Measurements from ENCODE around the gene ASPSCR1. TPM values are rescaled to one million over a fixed set of nuclear protein-coding genes. Genes with fewer than 3 reads are reported as not detected.

Gene ASPSCR1
- total and polyA plus RNA-seq, 2 donors (not counting 1 experiment from before 2014, with no cell fraction given), result 6.3 to 35.7 TPM

DNA sequence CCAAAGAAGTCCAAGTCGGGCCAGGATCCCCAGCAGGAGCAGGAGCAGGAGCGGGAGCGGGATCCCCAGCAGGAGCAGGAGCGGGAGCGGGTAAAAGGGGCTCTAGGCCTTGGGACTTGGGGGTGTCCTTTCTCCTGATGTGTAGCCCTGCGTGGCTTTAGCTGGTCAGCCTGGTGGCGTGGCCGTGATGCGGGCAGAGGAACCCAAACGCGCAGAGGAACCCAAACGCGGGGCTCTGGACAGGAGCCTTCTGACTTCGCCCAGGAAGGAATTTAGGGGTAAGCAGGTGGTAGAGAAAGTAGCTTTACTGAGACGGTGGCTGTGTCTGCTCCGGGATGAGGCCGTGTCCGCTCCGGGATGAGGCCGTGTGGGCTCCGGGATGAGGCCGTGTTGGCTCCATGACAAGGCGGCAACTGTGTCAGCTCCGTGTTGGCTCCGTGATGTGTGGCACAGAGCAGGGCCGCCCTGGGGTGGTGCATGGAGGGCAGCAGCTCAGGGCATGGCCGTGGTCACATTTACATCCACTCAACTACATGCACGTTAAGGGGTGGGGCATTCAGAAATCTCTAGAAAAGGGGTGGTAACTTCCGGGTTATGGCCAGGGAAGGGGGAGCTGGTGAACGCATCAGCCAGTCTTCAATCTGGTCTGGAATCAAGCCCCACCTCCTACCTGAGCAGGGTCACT lies 19.5 kb downstream of the ASPSCR1 start:
- Histone ChIP-seq H3K27me3 (ENCODE audit: control insufficient read depth, insufficient read depth, low read length) (no peaks in the 10 kb centered on the region), H2AFZ (ENCODE audit: low read length) (no peak overlapping the region)
- TF ChIP-seq, protein P1, sequence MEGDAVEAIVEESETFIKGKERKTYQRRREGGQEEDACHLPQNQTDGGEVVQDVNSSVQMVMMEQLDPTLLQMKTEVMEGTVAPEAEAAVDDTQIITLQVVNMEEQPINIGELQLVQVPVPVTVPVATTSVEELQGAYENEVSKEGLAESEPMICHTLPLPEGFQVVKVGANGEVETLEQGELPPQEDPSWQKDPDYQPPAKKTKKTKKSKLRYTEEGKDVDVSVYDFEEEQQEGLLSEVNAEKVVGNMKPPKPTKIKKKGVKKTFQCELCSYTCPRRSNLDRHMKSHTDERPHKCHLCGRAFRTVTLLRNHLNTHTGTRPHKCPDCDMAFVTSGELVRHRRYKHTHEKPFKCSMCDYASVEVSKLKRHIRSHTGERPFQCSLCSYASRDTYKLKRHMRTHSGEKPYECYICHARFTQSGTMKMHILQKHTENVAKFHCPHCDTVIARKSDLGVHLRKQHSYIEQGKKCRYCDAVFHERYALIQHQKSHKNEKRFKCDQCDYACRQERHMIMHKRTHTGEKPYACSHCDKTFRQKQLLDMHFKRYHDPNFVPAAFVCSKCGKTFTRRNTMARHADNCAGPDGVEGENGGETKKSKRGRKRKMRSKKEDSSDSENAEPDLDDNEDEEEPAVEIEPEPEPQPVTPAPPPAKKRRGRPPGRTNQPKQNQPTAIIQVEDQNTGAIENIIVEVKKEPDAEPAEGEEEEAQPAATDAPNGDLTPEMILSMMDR (conservative IDR thresholded peaks at IDR 0.05 in 1 of 2, IDR thresholded peaks at IDR 0.05 in 1 of 2; ENCODE audit: low read depth in 1 of 2, low read length in 2 of 2), result no peak
- TF ChIP-seq EZH2 (IDR thresholded peaks at IDR 0.05; ENCODE audit: low read length, missing control alignments), result no peak

DNA sequence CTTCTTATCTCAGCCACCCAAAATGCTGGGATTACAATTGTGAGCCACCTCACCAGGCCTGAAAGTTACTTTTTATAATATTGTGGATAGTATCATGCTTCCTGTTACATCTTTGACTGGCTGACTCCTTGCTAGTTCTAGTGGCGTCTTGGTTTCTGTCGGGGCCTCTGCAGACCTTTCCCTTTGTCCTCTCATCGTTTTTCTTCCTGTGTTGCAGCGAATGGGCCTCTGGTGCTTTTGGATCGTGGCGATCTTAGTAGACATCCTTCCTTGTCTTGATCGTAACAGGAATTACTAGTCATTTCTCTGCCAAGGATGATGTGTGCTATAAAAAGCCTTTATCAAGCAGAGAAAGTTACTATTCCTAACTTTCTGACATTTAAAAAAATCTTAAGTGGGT lies 20.8 kb downstream of the ASPSCR1 start:
- no peak for TF ChIP-seq EZH2 (IDR thresholded peaks at IDR 0.05; ENCODE audit: low read length, missing control alignments)
- TF ChIP-seq, protein P1 (conservative IDR thresholded peaks at IDR 0.05 in 1 of 2, IDR thresholded peaks at IDR 0.05 in 1 of 2; ENCODE audit: low read depth in 1 of 2, low read length in 2 of 2), result no peak

More for the DNA sequence above, 19.5 kb downstream of the ASPSCR1 start:
- Histone ChIP-seq H3K9ac (ENCODE audit: insufficient read depth, low read length) (no peak overlapping the region), H3K4me3 (replicated peaks in 1 of 4; ENCODE audit: control extremely low read depth in 1 of 4, insufficient read depth in 1 of 4, low read depth in 3 of 4, low read length in 4 of 4) (no peak overlapping the region), H3K36me3 (ENCODE audit: control insufficient read depth, insufficient read depth, low read length) (peaks cover 2% of the 10 kb centered on the region), H3K4me1 (ENCODE audit: control insufficient read depth, extremely low read depth, insufficient read depth, low read length) (peaks cover 9% of the 10 kb centered on the region), H3K4me2 (ENCODE audit: extremely low read depth, insufficient read depth, low read length) (no peak overlapping the region), H4K20me1 (ENCODE audit: control insufficient read depth, extremely low read depth, insufficient read depth, low read length) (no peaks in the 10 kb centered on the region), H3K79me2 (ENCODE audit: control insufficient read depth, insufficient read depth, low read length) (no peaks in the 10 kb centered on the region), H3K27ac (ENCODE audit: insufficient read depth, low read length) (no peak overlapping the region), H3K9me3 (ENCODE audit: control insufficient read depth, insufficient read depth, low read depth, low read length) (no peaks in the 10 kb centered on the region)
- no peak for DNase-seq (ENCODE audit: low read depth in 2 of 2)

DNA sequence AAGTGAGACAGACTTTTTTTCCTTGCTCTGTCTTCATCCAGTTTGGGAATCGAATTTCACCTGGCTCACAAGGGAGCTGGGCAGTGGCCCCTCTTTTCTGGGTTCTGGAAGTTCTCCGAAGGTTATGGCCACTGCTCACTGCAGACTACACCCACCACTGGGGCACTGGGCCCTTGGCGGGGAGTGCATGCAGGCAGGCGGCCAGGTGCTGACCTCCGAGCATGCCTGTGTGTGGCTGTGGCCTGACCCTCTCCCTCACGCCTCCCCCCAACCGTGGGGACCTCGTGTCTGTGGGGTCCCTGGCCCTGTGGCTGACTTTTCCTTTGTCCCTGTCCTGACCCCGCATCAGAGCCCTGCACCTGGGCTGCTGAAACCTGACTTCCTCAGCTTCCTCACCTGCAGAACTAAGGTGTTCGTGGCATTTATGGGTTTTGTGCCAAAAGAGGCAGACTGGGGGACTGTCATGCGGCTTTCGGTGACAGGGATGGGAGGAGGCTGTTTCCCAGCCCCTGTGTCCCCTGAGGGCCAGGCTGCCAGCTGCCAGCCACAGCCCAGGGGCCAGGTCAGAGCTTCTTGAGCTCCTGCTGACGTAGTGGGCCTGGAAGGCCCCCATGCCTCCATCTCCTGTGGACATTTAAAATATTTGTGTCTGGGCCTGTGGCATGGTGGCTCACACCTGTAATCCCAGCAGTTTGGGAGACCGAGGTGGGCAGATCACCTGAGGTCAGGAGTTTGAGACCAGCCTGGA lies 21.4 kb downstream of the ASPSCR1 start:
- no peak overlapping the region for H3K9ac ChIP-seq (ENCODE audit: insufficient read depth, low read length)
- peaks cover 2% of the 10 kb centered on the region for H3K36me3 ChIP-seq (ENCODE audit: control insufficient read depth, insufficient read depth, low read length)
- H4K20me1 ChIP-seq (ENCODE audit: control insufficient read depth, extremely low read depth, insufficient read depth, low read length), result no peaks in the 10 kb centered on the region
- TF ChIP-seq, protein P1 (conservative IDR thresholded peaks at IDR 0.05 in 1 of 2, IDR thresholded peaks at IDR 0.05 in 1 of 2; ENCODE audit: low read depth in 1 of 2, low read length in 2 of 2), result no peak
- H3K4me1 ChIP-seq (ENCODE audit: control insufficient read depth, extremely low read depth, insufficient read depth, low read length), result peaks cover 15% of the 10 kb centered on the region
- H3K27ac ChIP-seq (ENCODE audit: insufficient read depth, low read length), result no peak overlapping the region
- H3K4me3 ChIP-seq (replicated peaks in 1 of 4; ENCODE audit: control extremely low read depth in 1 of 4, insufficient read depth in 1 of 4, low read depth in 3 of 4, low read length in 4 of 4), result no peak overlapping the region
- no peaks in the 10 kb centered on the region for H3K79me2 ChIP-seq (ENCODE audit: control insufficient read depth, insufficient read depth, low read length)
- no peak overlapping the region for H3K4me2 ChIP-seq (ENCODE audit: extremely low read depth, insufficient read depth, low read length)
- no peak overlapping the region for H2AFZ ChIP-seq (ENCODE audit: low read length)
- no peaks in the 10 kb centered on the region for H3K9me3 ChIP-seq (ENCODE audit: control insufficient read depth, insufficient read depth, low read depth, low read length)
- H3K27me3 ChIP-seq (ENCODE audit: control insufficient read depth, insufficient read depth, low read length), result no peaks in the 10 kb centered on the region
- no peak for DNase-seq (ENCODE audit: low read depth in 2 of 2)

More for the DNA sequence above, 20.8 kb downstream of the ASPSCR1 start:
- Histone ChIP-seq H3K79me2 (ENCODE audit: control insufficient read depth, insufficient read depth, low read length) (no peaks in the 10 kb centered on the region), H3K4me1 (ENCODE audit: control insufficient read depth, extremely low read depth, insufficient read depth, low read length) (peaks cover 9% of the 10 kb centered on the region), H2AFZ (ENCODE audit: low read length) (no peak overlapping the region), H3K9me3 (ENCODE audit: control insufficient read depth, insufficient read depth, low read depth, low read length) (no peaks in the 10 kb centered on the region), H3K4me3 (replicated peaks in 1 of 4; ENCODE audit: control extremely low read depth in 1 of 4, insufficient read depth in 1 of 4, low read depth in 3 of 4, low read length in 4 of 4) (no peak overlapping the region), H3K27me3 (ENCODE audit: control insufficient read depth, insufficient read depth, low read length) (no peaks in the 10 kb centered on the region), H3K9ac (ENCODE audit: insufficient read depth, low read length) (no peak overlapping the region), H3K36me3 (ENCODE audit: control insufficient read depth, insufficient read depth, low read length) (peaks cover 2% of the 10 kb centered on the region), H4K20me1 (ENCODE audit: control insufficient read depth, extremely low read depth, insufficient read depth, low read length) (no peaks in the 10 kb centered on the region), H3K4me2 (ENCODE audit: extremely low read depth, insufficient read depth, low read length) (no peak overlapping the region), H3K27ac (ENCODE audit: insufficient read depth, low read length) (no peak overlapping the region)
- no peak for DNase-seq (ENCODE audit: low read depth in 2 of 2)
